Liver (tissue), 9 donors: ENCODE data around the gene TLR3. TPM values are rescaled to one million over a fixed set of nuclear protein-coding genes. Genes with fewer than 3 reads are reported as not detected.

ENCODE experiments used
- DNase-seq: peaks from one replicate; pipeline ENCODE4 v3.0.0-alpha.2; 2017; ENCODE audit warnings: low spot score
- H3K27ac ChIP-seq, 2 donors: one replicate each; pipeline ENCODE4 v1.7.0; 2013; ENCODE audit warnings: inconsistent platforms in 2 of 2, low read length in 2 of 2, control low read depth in 1 of 2, low read depth in 1 of 2, mild to moderate bottlenecking in 1 of 2
- H3K27me3 ChIP-seq, 4 donors: one replicate each; pipeline versions ENCODE4 v1.6.1 to v1.7.0; 2013; ENCODE audit warnings: low read length in 3 of 4, inconsistent platforms in 1 of 4, mild to moderate bottlenecking in 1 of 4, moderate library complexity in 1 of 4; ENCODE audit not compliant: control insufficient read depth in 4 of 4, insufficient read depth in 4 of 4
- H3K36me3 ChIP-seq, 4 donors: one replicate each; pipeline versions ENCODE4 v1.6.1 to v1.7.0; 2013; ENCODE audit warnings: low read length in 3 of 4, mild to moderate bottlenecking in 3 of 4, low read depth in 1 of 4, moderate library complexity in 1 of 4; ENCODE audit not compliant: control insufficient read depth in 4 of 4, insufficient read depth in 3 of 4
- H3K4me1 ChIP-seq, 4 donors: one replicate each; pipeline versions ENCODE4 v1.6.1 to v1.7.0; 2013; ENCODE audit warnings: low read length in 3 of 4, mild to moderate bottlenecking in 3 of 4, moderate library complexity in 1 of 4; ENCODE audit not compliant: control insufficient read depth in 4 of 4, insufficient read depth in 4 of 4
- H3K4me3 ChIP-seq, 3 donors: one replicate each; pipeline versions ENCODE4 v1.6.1 to v1.7.0; 2013; ENCODE audit warnings: low read length in 3 of 3, control low read depth in 1 of 3, low read depth in 1 of 3, mild to moderate bottlenecking in 1 of 3
- H3K9ac ChIP-seq, 2 donors: one replicate each; pipeline ENCODE4 v1.7.0; 2013; ENCODE audit warnings: low read length in 2 of 2, mild to moderate bottlenecking in 2 of 2, moderate library complexity in 2 of 2, control low read depth in 1 of 2, low read depth in 1 of 2
- H3K9me3 ChIP-seq, 4 donors: one replicate each; pipeline versions ENCODE4 v1.6.1 to v1.7.0; 2013; ENCODE audit warnings: low read length in 3 of 4; ENCODE audit not compliant: control insufficient read depth in 4 of 4
- EGR1 ChIP-seq, 2 donors: IDR thresholded peaks; 2 replicates each; pipeline ENCODE4 v1.6.1; 2016 to 2018; ENCODE audit warnings: antibody characterized with exemption in 2 of 2, low read depth in 2 of 2
- FOXA1 ChIP-seq: IDR thresholded peaks from 2 replicates; pipeline ENCODE4 v1.6.1; 2016; ENCODE audit warnings: antibody characterized with exemption
- FOXA2 ChIP-seq: IDR thresholded peaks from 2 replicates; pipeline ENCODE4 v1.6.1; 2016; ENCODE audit warnings: antibody characterized with exemption
- GABPA ChIP-seq, 2 donors: IDR thresholded peaks in 1 of 2; conservative IDR thresholded peaks in 1 of 2; 2 replicates each; pipeline ENCODE4 v1.6.1; 2016; ENCODE audit warnings: antibody characterized with exemption in 2 of 2, mild to moderate bottlenecking in 1 of 2, moderate library complexity in 1 of 2
- HNF4A ChIP-seq, 2 donors: conservative IDR thresholded peaks; 2 replicates each; pipeline ENCODE4 v1.6.1; 2016; ENCODE audit warnings: antibody characterized with exemption in 2 of 2, mild to moderate bottlenecking in 2 of 2
- HNF4G ChIP-seq: IDR thresholded peaks from 2 replicates; pipeline ENCODE4 v1.6.1; 2016; ENCODE audit warnings: antibody characterized with exemption
- JUND ChIP-seq, 2 donors: IDR thresholded peaks; 2 replicates each; pipeline ENCODE4 v1.6.1; 2016; ENCODE audit warnings: antibody characterized with exemption in 2 of 2
- NR2F2 ChIP-seq: IDR thresholded peaks from 2 replicates; pipeline ENCODE4 v1.6.1; 2016; ENCODE audit warnings: antibody characterized with exemption
- RAD21 ChIP-seq, 2 donors: IDR thresholded peaks; 2 replicates each; pipeline ENCODE4 v1.6.1; 2016; ENCODE audit warnings: antibody characterized with exemption in 2 of 2, mild to moderate bottlenecking in 2 of 2
- RXRA ChIP-seq, 2 donors: IDR thresholded peaks; 2 replicates each; pipeline ENCODE4 v1.6.1; 2017 to 2018; ENCODE audit warnings: antibody characterized with exemption in 2 of 2, mild to moderate bottlenecking in 1 of 2
- SP1 ChIP-seq: IDR thresholded peaks from 2 replicates; pipeline ENCODE4 v1.6.1; 2018; ENCODE audit warnings: antibody characterized with exemption, mild to moderate bottlenecking
- TAF1 ChIP-seq: conservative IDR thresholded peaks from 2 replicates; pipeline ENCODE4 v1.6.1; 2016; ENCODE audit warnings: antibody characterized with exemption, mild to moderate bottlenecking
- WGBS: extraction: QIAGEN DNeasy Blood & Tissue Kit; methylation state at CpG from one replicate; pipeline ENCODE4 v1.1.7; 2013; 5-methylcytosine and 5-hydroxymethylcytosine counted together
- polyA plus RNA-seq, 2 donors: library from polyadenylated mRNA; stranded (reverse) in 1 of 2; unstranded in 1 of 2; fragments of 200-250 nt in 1 of 2; fragments of >200 nt in 1 of 2; fragmentation: Nextera tagmentation in 1 of 2; extraction: Ambion mirVana in 1 of 2; gene quantifications; one replicate each; pipeline versions ENCODE4 v1.2.1 to v1.2.3, GENCODE V29; 2013 to 2015
- total RNA-seq, 2 donors: library from RNA; depleted of rRNA; stranded (reverse); fragments of >200 nt; gene quantifications; one replicate each; pipeline ENCODE4 v1.2.3, GENCODE V29; 2014
- TF ChIP-seq, protein P1 (sequence below): IDR thresholded peaks from 2 replicates; pipeline ENCODE4 v1.6.1; 2016; ENCODE audit warnings: antibody characterized with exemption
- TF ChIP-seq, protein P2 (sequence below): IDR thresholded peaks from 2 replicates; pipeline ENCODE4 v1.6.1; 2016; ENCODE audit warnings: antibody characterized with exemption
- TF ChIP-seq, protein P3 (sequence below): fragments of 150-350 bp; IDR thresholded peaks from 2 replicates; pipeline ENCODE4 v1.5.1; 2017; ENCODE audit warnings: improper control_type of control experiment, low read depth, low read length; ENCODE audit not compliant: missing input control
- TF ChIP-seq, protein P4 (sequence below): IDR thresholded peaks from 2 replicates; pipeline ENCODE4 v1.6.1; 2016; ENCODE audit warnings: antibody characterized with exemption, mild to moderate bottlenecking
- donor health status: healthy.
- donor health status: healthy.
- donor health status: healthy.
- donor health status: healthy.
- donor health status: healthy.

TLR3 gene
- total and polyA plus RNA-seq, 4 donors: 1.3 to 4.3 (median 2.4) TPM

DNA sequence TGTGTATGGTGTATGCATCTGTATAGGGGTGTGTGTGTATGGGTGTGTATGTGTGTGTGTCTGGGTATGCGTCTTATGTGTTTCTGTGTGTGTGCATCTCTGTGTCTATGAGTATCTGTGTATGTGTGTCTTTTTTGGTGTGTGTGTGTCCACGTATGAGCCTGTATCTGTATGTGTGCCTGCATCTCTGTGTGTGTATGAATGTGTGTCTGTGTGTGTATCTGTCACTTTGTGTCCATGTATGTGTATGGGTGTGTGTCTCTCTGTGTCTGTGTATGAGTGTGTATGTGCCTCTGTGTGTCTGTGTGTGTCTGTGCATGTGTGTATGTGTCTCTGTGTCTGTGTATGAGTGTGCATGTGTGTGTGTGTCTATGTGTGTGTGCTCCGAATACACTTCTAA is 59.9 kb downstream of the TLR3 start:
- no peaks in the 10 kb centered on the region for H3K9me3 ChIP-seq
- no peak for DNase-seq
- no peaks in the 10 kb centered on the region for H3K27me3 ChIP-seq
- 94% methylated on average over 3 of the region's 3 CpGs for WGBS
- H3K4me1 ChIP-seq: no peaks in the 10 kb centered on the region
- H3K9ac ChIP-seq: no peak overlapping the region
- TF ChIP-seq SP1 (no peak), GABPA (IDR thresholded peaks at IDR 0.05 in 1 of 2, conservative IDR thresholded peaks at IDR 0.05 in 1 of 2) (no peak), EGR1 (IDR thresholded peaks at IDR 0.05; ENCODE audit: low read depth in 2 of 2) (no peak), RAD21 (IDR thresholded peaks at IDR 0.05) (no peak), JUND (IDR thresholded peaks at IDR 0.05) (no peak), HNF4G (no peak), HNF4A (conservative IDR thresholded peaks at IDR 0.05) (no peak), FOXA2 (no peak), FOXA1 (no peak), NR2F2 (no peak), TAF1 (no peak)
- TF ChIP-seq, protein P1, sequence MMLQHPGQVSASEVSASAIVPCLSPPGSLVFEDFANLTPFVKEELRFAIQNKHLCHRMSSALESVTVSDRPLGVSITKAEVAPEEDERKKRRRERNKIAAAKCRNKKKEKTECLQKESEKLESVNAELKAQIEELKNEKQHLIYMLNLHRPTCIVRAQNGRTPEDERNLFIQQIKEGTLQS: no peak
- TF ChIP-seq, protein P2, sequence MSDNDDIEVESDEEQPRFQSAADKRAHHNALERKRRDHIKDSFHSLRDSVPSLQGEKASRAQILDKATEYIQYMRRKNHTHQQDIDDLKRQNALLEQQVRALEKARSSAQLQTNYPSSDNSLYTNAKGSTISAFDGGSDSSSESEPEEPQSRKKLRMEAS: no peak
- TF ChIP-seq, protein P3, sequence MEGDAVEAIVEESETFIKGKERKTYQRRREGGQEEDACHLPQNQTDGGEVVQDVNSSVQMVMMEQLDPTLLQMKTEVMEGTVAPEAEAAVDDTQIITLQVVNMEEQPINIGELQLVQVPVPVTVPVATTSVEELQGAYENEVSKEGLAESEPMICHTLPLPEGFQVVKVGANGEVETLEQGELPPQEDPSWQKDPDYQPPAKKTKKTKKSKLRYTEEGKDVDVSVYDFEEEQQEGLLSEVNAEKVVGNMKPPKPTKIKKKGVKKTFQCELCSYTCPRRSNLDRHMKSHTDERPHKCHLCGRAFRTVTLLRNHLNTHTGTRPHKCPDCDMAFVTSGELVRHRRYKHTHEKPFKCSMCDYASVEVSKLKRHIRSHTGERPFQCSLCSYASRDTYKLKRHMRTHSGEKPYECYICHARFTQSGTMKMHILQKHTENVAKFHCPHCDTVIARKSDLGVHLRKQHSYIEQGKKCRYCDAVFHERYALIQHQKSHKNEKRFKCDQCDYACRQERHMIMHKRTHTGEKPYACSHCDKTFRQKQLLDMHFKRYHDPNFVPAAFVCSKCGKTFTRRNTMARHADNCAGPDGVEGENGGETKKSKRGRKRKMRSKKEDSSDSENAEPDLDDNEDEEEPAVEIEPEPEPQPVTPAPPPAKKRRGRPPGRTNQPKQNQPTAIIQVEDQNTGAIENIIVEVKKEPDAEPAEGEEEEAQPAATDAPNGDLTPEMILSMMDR: no peak
- TF ChIP-seq, protein P4, sequence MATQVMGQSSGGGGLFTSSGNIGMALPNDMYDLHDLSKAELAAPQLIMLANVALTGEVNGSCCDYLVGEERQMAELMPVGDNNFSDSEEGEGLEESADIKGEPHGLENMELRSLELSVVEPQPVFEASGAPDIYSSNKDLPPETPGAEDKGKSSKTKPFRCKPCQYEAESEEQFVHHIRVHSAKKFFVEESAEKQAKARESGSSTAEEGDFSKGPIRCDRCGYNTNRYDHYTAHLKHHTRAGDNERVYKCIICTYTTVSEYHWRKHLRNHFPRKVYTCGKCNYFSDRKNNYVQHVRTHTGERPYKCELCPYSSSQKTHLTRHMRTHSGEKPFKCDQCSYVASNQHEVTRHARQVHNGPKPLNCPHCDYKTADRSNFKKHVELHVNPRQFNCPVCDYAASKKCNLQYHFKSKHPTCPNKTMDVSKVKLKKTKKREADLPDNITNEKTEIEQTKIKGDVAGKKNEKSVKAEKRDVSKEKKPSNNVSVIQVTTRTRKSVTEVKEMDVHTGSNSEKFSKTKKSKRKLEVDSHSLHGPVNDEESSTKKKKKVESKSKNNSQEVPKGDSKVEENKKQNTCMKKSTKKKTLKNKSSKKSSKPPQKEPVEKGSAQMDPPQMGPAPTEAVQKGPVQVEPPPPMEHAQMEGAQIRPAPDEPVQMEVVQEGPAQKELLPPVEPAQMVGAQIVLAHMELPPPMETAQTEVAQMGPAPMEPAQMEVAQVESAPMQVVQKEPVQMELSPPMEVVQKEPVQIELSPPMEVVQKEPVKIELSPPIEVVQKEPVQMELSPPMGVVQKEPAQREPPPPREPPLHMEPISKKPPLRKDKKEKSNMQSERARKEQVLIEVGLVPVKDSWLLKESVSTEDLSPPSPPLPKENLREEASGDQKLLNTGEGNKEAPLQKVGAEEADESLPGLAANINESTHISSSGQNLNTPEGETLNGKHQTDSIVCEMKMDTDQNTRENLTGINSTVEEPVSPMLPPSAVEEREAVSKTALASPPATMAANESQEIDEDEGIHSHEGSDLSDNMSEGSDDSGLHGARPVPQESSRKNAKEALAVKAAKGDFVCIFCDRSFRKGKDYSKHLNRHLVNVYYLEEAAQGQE: no peak
- no peak overlapping the region for H3K4me3 ChIP-seq
- no peaks in the 10 kb centered on the region for H3K36me3 ChIP-seq
- no peak overlapping the region for H3K27ac ChIP-seq

DNA sequence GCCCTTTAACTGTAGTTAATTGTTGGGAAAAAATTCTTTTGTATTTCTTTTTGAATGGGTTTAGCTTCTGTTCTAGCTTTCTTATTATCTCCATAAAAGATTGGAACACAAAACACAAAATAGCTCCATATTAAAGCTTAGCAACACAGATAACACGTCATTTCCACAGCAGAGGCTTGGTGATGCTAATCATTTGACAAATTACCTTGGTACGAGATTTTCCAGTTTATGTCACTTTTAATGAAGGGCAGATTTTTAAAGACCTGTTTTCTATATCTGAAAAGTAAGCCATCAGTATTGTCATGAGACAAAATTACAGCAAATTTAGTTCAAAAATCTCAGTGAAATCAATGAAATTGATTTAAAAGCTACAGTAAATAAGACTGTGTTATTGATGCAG is 63.0 kb downstream of the TLR3 start:
- WGBS: 94% methylated on average over 2 of the region's 2 CpGs
- H3K4me1 ChIP-seq: peaks cover 0 to 1% (median 0%) of the 10 kb centered on the region in 4 donors
- no peaks in the 10 kb centered on the region for H3K9me3 ChIP-seq

More for the DNA sequence above, 63.0 kb downstream of the TLR3 start:
- no peak for DNase-seq
- no peak for TF ChIP-seq FOXA2
- TF ChIP-seq RXRA (IDR thresholded peaks at IDR 0.05): no peak
- TF ChIP-seq SP1: no peak
- TF ChIP-seq, protein P2: no peak
- no peak for TF ChIP-seq NR2F2
- TF ChIP-seq, protein P1: no peak
- no peak for TF ChIP-seq EGR1 (IDR thresholded peaks at IDR 0.05; ENCODE audit: low read depth in 2 of 2)
- H3K27me3 ChIP-seq: no peaks in the 10 kb centered on the region
- H3K27ac ChIP-seq: no peak overlapping the region
- H3K36me3 ChIP-seq: no peaks in the 10 kb centered on the region
- H3K4me3 ChIP-seq: no peak overlapping the region
- H3K9ac ChIP-seq: no peak overlapping the region
